ENCODE results near the gene STUB1.
A peak's percentile ranks its signal among the peaks of the same experiment; 100 is the strongest.

Gene STUB1

GRCh38 chr16:705431-706188 is 25.4 kb downstream of the STUB1 start, which contains the start of gene FBXL16:
Gene FBXL16, minus strand, starts transcription at chr16:705801. Its CDS starts 8,396 bp downstream, at chr16:697405.
- DNase-seq (ENCODE audit: low read depth): no peak
- TF ChIP-seq CTCF (conservative IDR thresholded peaks at IDR 0.05; ENCODE audit: control insufficient read depth, insufficient read depth, low read depth, low read length): no peak
- H3K4me3 ChIP-seq (ENCODE audit: control insufficient read depth, low read depth, low read length): no peak within 1 kb of the TSS

- DNase-seq (ENCODE audit: low read depth): no peak
- TF ChIP-seq CTCF (conservative IDR thresholded peaks at IDR 0.05; ENCODE audit: control insufficient read depth, insufficient read depth, low read depth, low read length): no peak
- H3K4me3 ChIP-seq (ENCODE audit: control insufficient read depth, low read depth, low read length): no peak overlapping the region
Measured at GRCh38 chr16:706189-707061, 26.2 kb downstream of the STUB1 start.

GRCh38 chr16:707062-707538 is 26.9 kb downstream of the STUB1 start:
- H3K4me3 ChIP-seq (ENCODE audit: control insufficient read depth, low read depth, low read length): no peak overlapping the region
- no peak for DNase-seq (ENCODE audit: low read depth)
- TF ChIP-seq CTCF (conservative IDR thresholded peaks at IDR 0.05; ENCODE audit: control insufficient read depth, insufficient read depth, low read depth, low read length): no peak

- DNase-seq (ENCODE audit: low read depth): no peak
- H3K4me3 ChIP-seq (ENCODE audit: control insufficient read depth, low read depth, low read length): no peak overlapping the region
- TF ChIP-seq CTCF (conservative IDR thresholded peaks at IDR 0.05; ENCODE audit: control insufficient read depth, insufficient read depth, low read depth, low read length): no peak
Measured at GRCh38 chr16:708019-708418, 27.8 kb downstream of the STUB1 start.

GRCh38 chr16:708959-709358 is 28.7 kb downstream of the STUB1 start:
- no peak for DNase-seq (ENCODE audit: low read depth)
- TF ChIP-seq CTCF (conservative IDR thresholded peaks at IDR 0.05; ENCODE audit: control insufficient read depth, insufficient read depth, low read depth, low read length): no peak
- no peak overlapping the region for H3K4me3 ChIP-seq (ENCODE audit: control insufficient read depth, low read depth, low read length)

DNA sequence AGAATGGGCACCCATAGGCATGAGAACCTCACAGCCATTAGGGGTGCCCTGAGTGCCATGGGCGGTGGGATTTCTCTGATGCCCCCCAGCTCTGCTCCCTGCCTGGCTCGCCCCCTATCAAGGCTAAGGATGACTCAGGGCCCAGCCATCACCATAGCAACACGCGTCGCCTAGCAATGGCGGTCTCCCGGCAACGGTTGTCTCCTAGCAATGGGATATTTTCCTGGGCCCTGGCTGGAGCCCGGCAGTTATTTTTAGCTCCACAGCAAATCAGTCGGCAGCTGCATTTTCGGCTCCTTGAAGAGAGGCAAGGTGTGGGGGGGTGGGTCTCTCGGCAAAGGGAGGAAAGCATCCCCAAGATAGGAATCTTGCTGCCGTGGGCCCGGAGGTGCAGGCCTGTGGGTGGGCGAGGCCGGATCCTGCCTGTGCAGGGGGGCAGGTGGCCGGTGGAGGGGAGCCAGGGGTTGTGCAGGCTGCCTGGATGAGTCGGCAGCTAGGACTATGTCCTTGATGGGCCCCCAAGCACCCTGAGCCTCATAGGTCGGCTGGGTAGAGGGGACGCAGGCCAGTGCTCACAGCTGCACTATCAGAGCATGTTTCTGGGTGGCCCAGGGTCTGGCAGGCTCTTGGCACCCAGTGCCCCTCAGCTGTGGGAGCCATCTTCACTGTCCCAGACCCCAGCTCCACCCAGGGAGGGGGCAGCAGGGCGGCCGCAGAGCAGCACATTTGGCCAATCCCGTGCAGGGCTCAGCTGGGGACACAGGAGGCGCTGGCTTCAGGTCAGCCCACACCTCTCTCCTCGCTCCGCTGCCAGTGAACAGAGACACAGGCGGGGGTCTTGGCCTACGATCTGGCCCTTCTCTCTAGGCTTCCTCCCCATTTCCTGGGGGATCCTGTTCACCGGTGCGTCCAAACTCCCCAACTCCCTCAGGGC is 29.6 kb downstream of the STUB1 start:
- DNase-seq (ENCODE audit: low read depth): peak; percentile 84
- no peak overlapping the region for H3K4me3 ChIP-seq (ENCODE audit: control insufficient read depth, low read depth, low read length)
- TF ChIP-seq CTCF (conservative IDR thresholded peaks at IDR 0.05; ENCODE audit: control insufficient read depth, insufficient read depth, low read depth, low read length): no peak
